Mesenchymal stem cell (in vitro differentiated cells and primary cell): ENCODE results near the gene TIPIN.
"Not testable (repeated sequence)": the region's sequence is repeated elsewhere in the genome, so short reads cannot be mapped to it uniquely, and the experiment has no call there.

Experiments
- DNase-seq: peaks from one replicate; pipeline ENCODE4 v3.0.0-alpha.2; 2013
- H2AFZ ChIP-seq: one replicate; pipeline ENCODE4 v1.6.1; 2013; ENCODE audit warnings: low read depth, mild to moderate bottlenecking, control low read depth, inconsistent platforms, low read length, moderate library complexity
- H2AK5ac ChIP-seq: 2 replicates; pipeline ENCODE4 v1.6.1; 2013; ENCODE audit warnings: low read length, moderate library complexity, mild to moderate bottlenecking, inconsistent platforms; ENCODE audit not compliant: severe bottlenecking
- H2BK120ac ChIP-seq: one replicate; pipeline ENCODE4 v1.6.1; 2013; ENCODE audit warnings: low read depth, mild to moderate bottlenecking, inconsistent platforms, low read length, moderate library complexity
- H2BK12ac ChIP-seq, 2 experiments: one replicate each; pipeline ENCODE4 v1.6.1; 2013; ENCODE audit warnings: inconsistent platforms in 2 of 2, low read length in 2 of 2, mild to moderate bottlenecking in 2 of 2, moderate library complexity in 2 of 2, control low read depth in 1 of 2
- H2BK15ac ChIP-seq: one replicate; pipeline ENCODE4 v1.6.1; 2013; ENCODE audit warnings: mild to moderate bottlenecking, low read depth, inconsistent platforms; ENCODE audit not compliant: poor library complexity, severe bottlenecking
- H2BK5ac ChIP-seq: 2 replicates; pipeline ENCODE4 v1.6.1; 2013; ENCODE audit warnings: low read depth, mild to moderate bottlenecking, low read length, control low read depth, inconsistent platforms; ENCODE audit not compliant: poor library complexity, severe bottlenecking
- H3K14ac ChIP-seq, 2 experiments: one replicate each; pipeline ENCODE4 v1.6.1; 2013; ENCODE audit warnings: inconsistent platforms in 2 of 2, low read length in 2 of 2, control low read depth in 1 of 2, mild to moderate bottlenecking in 1 of 2, moderate library complexity in 1 of 2
- H3K18ac ChIP-seq, 2 experiments: one replicate each; pipeline ENCODE4 v1.6.1; 2013; ENCODE audit warnings: inconsistent platforms in 2 of 2, low read length in 2 of 2, control low read depth in 1 of 2, low read depth in 1 of 2, mild to moderate bottlenecking in 1 of 2
- H3K23ac ChIP-seq, 2 experiments: one replicate each; pipeline ENCODE4 v1.6.1; 2013; ENCODE audit warnings: inconsistent platforms in 2 of 2, low read length in 2 of 2, mild to moderate bottlenecking in 2 of 2, moderate library complexity in 2 of 2, control low read depth in 1 of 2
- H3K27ac ChIP-seq: 2 replicates; pipeline ENCODE4 v1.5.1; 2013; ENCODE audit warnings: mild to moderate bottlenecking, moderate library complexity, low read length, control low read depth, inconsistent platforms; ENCODE audit not compliant: poor library complexity, severe bottlenecking
- H3K27me3 ChIP-seq, 2 experiments: 2 replicates each; pipeline versions ENCODE4 v1.6.1 to v1.7.0; 2013; ENCODE audit warnings: low read length in 2 of 2, mild to moderate bottlenecking in 2 of 2, moderate library complexity in 2 of 2, control low read depth in 1 of 2, inconsistent platforms in 1 of 2; ENCODE audit not compliant: control insufficient read depth in 1 of 2, insufficient read depth in 1 of 2
- H3K36me3 ChIP-seq, 2 experiments: 2 replicates each; pipeline versions ENCODE4 v1.6.1 to v1.7.0; 2013; ENCODE audit warnings: low read length in 2 of 2, control low read depth in 1 of 2, inconsistent platforms in 1 of 2, low read depth in 1 of 2, mild to moderate bottlenecking in 1 of 2; ENCODE audit not compliant: insufficient read depth in 2 of 2, control insufficient read depth in 1 of 2
- H3K4ac ChIP-seq, 2 experiments: one replicate each; pipeline ENCODE4 v1.6.1; 2013; ENCODE audit warnings: inconsistent platforms in 2 of 2, low read length in 2 of 2, mild to moderate bottlenecking in 2 of 2, moderate library complexity in 2 of 2, control low read depth in 1 of 2, low read depth in 1 of 2
- H3K4me1 ChIP-seq: 2 replicates; pipeline ENCODE4 v1.6.1; 2013; ENCODE audit warnings: low read depth, low read length, control low read depth; ENCODE audit not compliant: control insufficient read depth, insufficient read depth
- H3K4me2 ChIP-seq: 2 replicates; pipeline ENCODE4 v1.6.1; 2013; ENCODE audit warnings: low read length, mild to moderate bottlenecking, inconsistent platforms; ENCODE audit not compliant: poor library complexity, severe bottlenecking
- H3K4me3 ChIP-seq, 2 experiments: 2 replicates each; pipeline versions ENCODE4 v1.5.1 to v1.7.0; 2013; ENCODE audit warnings: low read length in 2 of 2, mild to moderate bottlenecking in 2 of 2, control low read depth in 1 of 2, low read depth in 1 of 2; ENCODE audit not compliant: insufficient read depth in 1 of 2
- H3K79me1 ChIP-seq: replicated peaks from 2 replicates; pipeline ENCODE4 v1.6.1; 2013; ENCODE audit warnings: mild to moderate bottlenecking, control low read depth, low read length, inconsistent platforms; ENCODE audit not compliant: poor library complexity, severe bottlenecking
- H3K9ac ChIP-seq: 2 replicates; pipeline ENCODE4 v1.7.0; 2013; ENCODE audit warnings: mild to moderate bottlenecking, low read length, moderate library complexity
- H3K9me3 ChIP-seq: 2 replicates; pipeline ENCODE4 v1.7.0; 2013; ENCODE audit warnings: mild to moderate bottlenecking, low read length; ENCODE audit not compliant: control insufficient read depth
- H4K8ac ChIP-seq: one replicate; pipeline ENCODE4 v1.6.1; 2013; ENCODE audit warnings: inconsistent platforms, mild to moderate bottlenecking, low read length, moderate library complexity
- H4K91ac ChIP-seq: one replicate; pipeline ENCODE4 v1.6.1; 2013; ENCODE audit warnings: mild to moderate bottlenecking, low read length, inconsistent platforms
- WGBS: methylation state at CpG from one replicate; pipeline ENCODE4 v1.1.7; 2013; ENCODE audit warnings: mixed read lengths; 5-methylcytosine and 5-hydroxymethylcytosine counted together

TIPIN gene

DNA sequence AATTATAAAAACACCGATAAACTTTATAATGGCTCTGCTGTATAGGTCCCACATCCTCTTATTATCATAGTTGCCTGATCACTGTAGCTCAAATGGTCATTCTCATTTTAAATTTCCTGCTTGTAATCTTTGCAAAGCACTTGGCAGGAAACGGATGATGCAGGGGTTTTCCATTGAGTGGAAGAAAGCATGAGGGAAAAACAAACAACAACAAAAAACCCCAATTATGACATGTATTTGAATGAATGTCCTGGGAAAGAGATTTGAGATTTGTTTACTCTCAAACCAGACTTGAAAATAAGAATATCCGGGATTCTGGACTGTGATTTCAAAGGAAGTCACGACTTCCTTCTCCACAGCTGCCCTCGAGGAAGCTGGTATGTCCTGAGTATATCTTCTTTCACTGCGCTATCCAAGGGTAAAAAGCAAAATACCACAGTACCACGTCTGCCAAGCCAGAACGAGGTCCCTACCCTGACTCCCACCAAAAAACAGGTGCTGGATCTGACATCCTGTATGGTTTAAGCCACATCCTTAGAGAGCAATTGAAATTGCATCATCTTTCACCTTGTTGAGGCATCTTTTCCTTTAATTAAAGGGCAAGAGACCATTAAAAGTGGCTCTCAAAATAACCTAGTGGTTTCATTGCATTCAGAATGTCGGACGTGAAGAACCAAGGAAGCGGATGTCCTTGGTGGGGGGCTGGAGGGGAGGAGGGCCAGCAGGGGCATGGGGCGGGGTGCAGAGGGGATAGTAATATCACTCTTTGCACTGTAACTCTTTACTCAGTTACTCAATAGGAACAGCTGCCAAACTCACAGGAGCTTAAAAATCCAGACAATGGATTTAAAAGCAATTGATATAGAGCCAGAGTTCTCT, 13.5 kb upstream of the TIPIN start:
- Histone ChIP-seq H3K9ac (peak overlapping the region; percentile 76), H3K27me3 (no peaks in the 10 kb centered on the region), H2BK120ac (no peak overlapping the region), H2AFZ (no peak overlapping the region), H3K4me2 (no peak overlapping the region), H2AK5ac (no peak overlapping the region), H3K14ac (no peak overlapping the region), H2BK5ac (no peak overlapping the region), H2BK15ac (no peak overlapping the region), H3K9me3 (peaks cover 8% of the 10 kb centered on the region), H2BK12ac (no peak overlapping the region), H3K18ac (no peak overlapping the region), H3K4ac (no peak overlapping the region), H3K36me3 (no peaks in the 10 kb centered on the region), H4K91ac (no peak overlapping the region), H3K23ac (no peak overlapping the region), H3K79me1 (no peaks in the 10 kb centered on the region), H4K8ac (peak overlapping the region; percentile 12), H3K4me3 (peak overlapping the region in 1 of 2 experiments; percentile 67), H3K4me1 (no peaks in the 10 kb centered on the region), H3K27ac (no peak overlapping the region)
- DNase-seq: peak; percentile 17
- WGBS: 57% methylated on average over 9 of the region's 12 CpGs

DNA sequence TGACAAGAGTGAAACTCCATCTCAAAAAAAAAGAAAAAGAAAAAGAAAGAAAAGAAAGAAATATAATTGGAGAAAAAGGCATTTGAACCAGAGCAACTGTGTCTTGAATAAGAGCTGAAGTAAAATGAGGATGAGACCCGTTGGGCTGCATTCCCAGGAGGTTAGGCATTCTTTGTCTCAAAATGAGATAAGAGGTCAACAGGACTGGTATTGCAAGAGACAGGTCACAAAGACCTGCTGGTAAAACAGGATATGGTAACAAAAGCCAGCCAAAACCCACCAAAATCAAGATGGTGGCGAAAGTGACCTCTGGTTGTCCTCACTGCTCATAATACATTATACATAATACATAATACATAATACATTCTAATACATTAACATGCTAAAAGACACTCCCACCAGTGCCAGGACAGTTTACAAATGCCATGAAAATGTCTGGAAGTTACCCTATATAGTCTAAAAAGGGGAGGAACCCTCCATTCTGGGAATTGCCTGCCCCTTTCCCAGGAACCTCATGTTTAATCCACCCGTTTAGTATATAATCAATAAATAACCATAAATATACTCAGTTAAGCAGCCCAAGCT, 8.6 kb upstream of the TIPIN start:
- Histone ChIP-seq H2AFZ (no peak overlapping the region), H3K4me1 (no peaks in the 10 kb centered on the region), H4K91ac (no peak overlapping the region), H3K4me3 (no peak overlapping the region), H2AK5ac (no peak overlapping the region), H2BK5ac (no peak overlapping the region), H2BK120ac (no peak overlapping the region), H3K4ac (no peak overlapping the region), H3K14ac (no peak overlapping the region), H3K36me3 (no peaks in the 10 kb centered on the region), H3K27ac (no peak overlapping the region), H3K27me3 (no peaks in the 10 kb centered on the region), H4K8ac (no peak overlapping the region), H3K23ac (no peak overlapping the region), H3K9me3 (no peaks in the 10 kb centered on the region), H3K4me2 (no peak overlapping the region), H3K9ac (no peak overlapping the region), H2BK15ac (no peak overlapping the region), H2BK12ac (no peak overlapping the region), H3K79me1 (no peaks in the 10 kb centered on the region), H3K18ac (no peak overlapping the region)
- WGBS: 77% methylated on average over 2 of the region's 3 CpGs
- DNase-seq: no peak

DNA sequence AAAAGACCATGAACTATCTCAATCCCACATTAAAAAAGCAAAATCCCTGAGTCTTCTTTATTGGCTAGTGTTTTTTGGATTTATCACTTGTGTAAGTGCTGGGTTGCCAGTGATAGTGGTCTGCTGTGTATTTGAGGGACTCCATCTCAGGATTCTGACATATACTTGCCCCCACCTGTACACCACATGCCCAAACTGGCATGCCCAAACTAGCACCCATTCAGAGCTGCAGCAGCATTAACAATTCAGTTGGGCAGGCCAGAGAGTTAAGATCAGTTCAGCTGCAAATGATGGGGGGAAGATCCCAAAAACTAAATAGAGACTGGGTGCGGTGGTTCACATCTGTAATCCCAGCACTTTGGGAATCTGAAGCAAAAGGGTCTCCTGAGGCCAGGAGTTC, 6.3 kb upstream of the TIPIN start:
- Histone ChIP-seq H3K36me3 (no peaks in the 10 kb centered on the region), H3K4ac (no peak overlapping the region), H3K4me3 (no peak overlapping the region), H3K9ac (no peak overlapping the region), H4K8ac (no peak overlapping the region), H4K91ac (no peak overlapping the region), H3K14ac (no peak overlapping the region), H3K4me2 (no peak overlapping the region), H3K9me3 (no peaks in the 10 kb centered on the region), H2BK120ac (no peak overlapping the region), H3K27ac (no peak overlapping the region), H3K23ac (no peak overlapping the region), H3K18ac (no peak overlapping the region), H2BK12ac (no peak overlapping the region), H3K4me1 (no peaks in the 10 kb centered on the region), H2BK15ac (no peak overlapping the region), H3K27me3 (no peaks in the 10 kb centered on the region), H2BK5ac (no peak overlapping the region), H2AFZ (no peak overlapping the region), H3K79me1 (no peaks in the 10 kb centered on the region), H2AK5ac (no peak overlapping the region)
- WGBS: 100% methylated on average over 1 of the region's 1 CpG
- no peak for DNase-seq

DNA sequence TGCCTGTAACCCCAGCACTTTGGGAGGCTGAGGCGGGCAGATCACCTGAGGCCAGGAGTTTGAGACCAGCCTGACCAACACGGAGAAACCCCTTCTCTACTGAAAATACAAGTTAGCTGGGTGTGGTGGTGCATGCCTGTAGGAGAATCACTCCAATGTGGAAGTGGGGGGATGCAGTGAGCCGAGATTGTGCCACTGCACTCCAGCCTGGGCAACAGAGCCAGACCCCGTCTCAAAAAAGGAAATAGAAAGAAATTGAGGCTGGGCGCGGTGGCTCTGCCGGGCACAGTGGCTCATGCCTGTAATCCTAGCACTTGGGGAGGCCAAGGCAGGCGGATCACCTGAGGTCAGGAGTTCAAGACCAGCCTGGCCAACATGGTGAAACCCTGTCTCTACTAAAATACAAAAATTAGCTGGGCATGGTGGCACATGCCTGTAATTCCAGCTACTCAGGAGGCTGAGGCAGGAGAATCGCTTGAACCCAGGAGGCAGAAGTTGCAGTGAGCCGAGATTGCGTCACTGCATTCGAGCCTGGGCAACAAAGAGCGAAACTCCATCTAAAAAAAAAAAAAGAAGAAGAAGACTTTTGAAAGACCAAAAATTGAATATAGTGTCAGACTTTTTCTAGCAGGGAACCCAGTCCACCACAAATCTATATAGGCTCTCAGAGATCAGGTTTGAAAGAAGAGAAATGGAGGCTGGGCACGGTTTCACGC, 5.4 kb upstream of the TIPIN start:
- not testable (repeated sequence) for H2BK5ac ChIP-seq, H3K9ac ChIP-seq, H3K27me3 ChIP-seq, H3K4me2 ChIP-seq, H3K79me1 ChIP-seq, H3K4me1 ChIP-seq, H3K36me3 ChIP-seq, H2BK12ac ChIP-seq, H2BK15ac ChIP-seq, H2AK5ac ChIP-seq, H3K14ac ChIP-seq, DNase-seq, H4K91ac ChIP-seq, H2BK120ac ChIP-seq, H3K9me3 ChIP-seq, H3K4ac ChIP-seq, H3K27ac ChIP-seq, H3K4me3 ChIP-seq, H2AFZ ChIP-seq, H3K23ac ChIP-seq, H3K18ac ChIP-seq, H4K8ac ChIP-seq
- 98% methylated on average over 10 of the region's 15 CpGs for WGBS
